CD8-positive, alpha-beta memory T cell (primary cell): Measurements from ENCODE around the gene NCAPG2. TPM values are rescaled to one million over a fixed set of nuclear protein-coding genes. Genes with fewer than 3 reads are reported as not detected.

Experiments used
- CTCF ChIA-PET: fragments of 350-600 bp; sonication (Branson Sonifier 250); formaldehyde crosslinking; loops from one replicate; lab custom pipeline; 2021; ENCODE audit warnings: antibody characterized with exemption; lab: Charles Lee
- POLR2A ChIA-PET: fragments of 350-600 bp; sonication (Branson Sonifier 250); formaldehyde crosslinking; loops from one replicate; lab custom pipeline; 2021; ENCODE audit warnings: antibody characterized with exemption; lab: Charles Lee
- DNase-seq, 5 donors: peaks; one replicate each; pipeline versions ENCODE4 v3.0.0 to v3.0.0-alpha.2; 2020 to 2022; ENCODE audit warnings: mixed read lengths in 1 of 5
- H3K27ac ChIP-seq: one replicate; pipeline ENCODE4 v1.7.0; 2013; ENCODE audit warnings: low read depth, mild to moderate bottlenecking, low read length, moderate library complexity
- H3K27me3 ChIP-seq: 2 replicates; pipeline ENCODE4 v1.7.0; 2013; ENCODE audit warnings: low read length, mild to moderate bottlenecking; ENCODE audit not compliant: insufficient read depth, poor library complexity, severe bottlenecking
- H3K36me3 ChIP-seq: 2 replicates; pipeline ENCODE4 v1.7.0; 2013; ENCODE audit warnings: mild to moderate bottlenecking, low read length, moderate library complexity; ENCODE audit not compliant: insufficient read depth
- H3K4me1 ChIP-seq: 2 replicates; pipeline ENCODE4 v1.7.0; 2013; ENCODE audit warnings: mild to moderate bottlenecking, low read length, moderate library complexity; ENCODE audit not compliant: insufficient read depth
- H3K4me3 ChIP-seq: 2 replicates; pipeline ENCODE4 v1.7.0; 2013; ENCODE audit warnings: mild to moderate bottlenecking, low read length
- H3K9me3 ChIP-seq: 2 replicates; pipeline ENCODE4 v1.7.0; 2013; ENCODE audit warnings: mild to moderate bottlenecking, low read length
- H3K27ac Mint-ChIP-seq, 8 donors: one replicate each; pipeline ENCODE4 v1.8.0; 2020 to 2021; ENCODE audit warnings: mixed read lengths in 8 of 8, mild to moderate bottlenecking in 6 of 8, inconsistent platforms in 3 of 8, moderate library complexity in 3 of 8
- H3K27me3 Mint-ChIP-seq, 2 donors: one replicate each; pipeline ENCODE4 v1.8.0; 2020 to 2021; ENCODE audit warnings: mixed read lengths in 2 of 2, mild to moderate bottlenecking in 1 of 2, moderate library complexity in 1 of 2
- H3K36me3 Mint-ChIP-seq, 3 donors: one replicate each; pipeline ENCODE4 v1.8.0; 2020 to 2021; ENCODE audit warnings: mixed read lengths in 3 of 3, inconsistent platforms in 1 of 3, mild to moderate bottlenecking in 1 of 3
- H3K4me1 Mint-ChIP-seq, 3 donors: one replicate each; pipeline ENCODE4 v1.8.0; 2020 to 2021; ENCODE audit warnings: mixed read lengths in 3 of 3, inconsistent platforms in 1 of 3, mild to moderate bottlenecking in 1 of 3
- H3K4me3 Mint-ChIP-seq, 7 donors: one replicate each; pipeline ENCODE4 v1.8.0; 2020 to 2021; ENCODE audit warnings: mixed read lengths in 7 of 7, mild to moderate bottlenecking in 6 of 7, moderate library complexity in 4 of 7, inconsistent platforms in 2 of 7
- H3K9me3 Mint-ChIP-seq, 5 donors: one replicate each; pipeline ENCODE4 v1.8.0; 2020 to 2022; ENCODE audit warnings: mixed read lengths in 5 of 5, mild to moderate bottlenecking in 3 of 5, moderate library complexity in 2 of 5, inconsistent platforms in 1 of 5
- polyA plus RNA-seq: library from polyadenylated mRNA; unstranded; fragments of 300-500 nt; fragmentation: Illumina TruSeq; gene quantifications from one replicate; pipeline ENCODE4 v1.2.3, GENCODE V29; 2021
- total RNA-seq, 2 experiments: library from RNA; stranded (reverse); gene quantifications; one replicate each; pipeline ENCODE4 v1.2.3, GENCODE V29; 2021

The NCAPG2 gene
- total and polyA plus RNA-seq, 3 experiments from 2014 or later = 4.3 to 75.5 (median 71.4) TPM

GRCh38 chr7:158606671-158607424 is 97.8 kb downstream of the NCAPG2 start:
- Mint-ChIP-seq H3K27me3 (no peaks in the 10 kb centered on the region), H3K27ac (no peak overlapping the region), H3K4me3 (no peak overlapping the region), H3K36me3 (no peaks in the 10 kb centered on the region), H3K9me3 (no peaks in the 10 kb centered on the region), H3K4me1 (no peaks in the 10 kb centered on the region)
- no peaks in the 10 kb centered on the region for H3K4me1 ChIP-seq
- POLR2A ChIA-PET = no interaction called here
- H3K9me3 ChIP-seq = no peaks in the 10 kb centered on the region
- CTCF ChIA-PET = no interaction called here
- DNase-seq = no peak
- no peaks in the 10 kb centered on the region for H3K36me3 ChIP-seq
- no peaks in the 10 kb centered on the region for H3K27me3 ChIP-seq
- no peak overlapping the region for H3K4me3 ChIP-seq
- H3K27ac ChIP-seq = no peak overlapping the region

GRCh38 chr7:158606129-158606528 is 98.5 kb downstream of the NCAPG2 start:
- H3K4me1 ChIP-seq = no peaks in the 10 kb centered on the region
- no peaks in the 10 kb centered on the region for H3K9me3 ChIP-seq
- DNase-seq = no peak
- no peaks in the 10 kb centered on the region for H3K27me3 Mint-ChIP-seq
- H3K9me3 Mint-ChIP-seq = no peaks in the 10 kb centered on the region
- H3K36me3 ChIP-seq = no peaks in the 10 kb centered on the region
- no peaks in the 10 kb centered on the region for H3K27me3 ChIP-seq
- no peak overlapping the region for H3K4me3 ChIP-seq
- no peaks in the 10 kb centered on the region for H3K36me3 Mint-ChIP-seq
- CTCF ChIA-PET = no interaction called here
- no peak overlapping the region for H3K4me3 Mint-ChIP-seq
- H3K27ac Mint-ChIP-seq = no peak overlapping the region
- no peak overlapping the region for H3K27ac ChIP-seq
- no peaks in the 10 kb centered on the region for H3K4me1 Mint-ChIP-seq
- POLR2A ChIA-PET = no interaction called here

- no peak overlapping the region for H3K27ac Mint-ChIP-seq
- no peaks in the 10 kb centered on the region for H3K9me3 Mint-ChIP-seq
- H3K4me3 ChIP-seq = no peak overlapping the region
- no peak overlapping the region for H3K4me3 Mint-ChIP-seq
- ChIA-PET POLR2A (no interaction called here), CTCF (no interaction called here)
- H3K27ac ChIP-seq = no peak overlapping the region
- no peaks in the 10 kb centered on the region for H3K4me1 Mint-ChIP-seq
- H3K36me3 Mint-ChIP-seq = peaks cover 0 to 1% (median 0%) of the 10 kb centered on the region in 3 donors
- H3K27me3 Mint-ChIP-seq = no peaks in the 10 kb centered on the region
- H3K27me3 ChIP-seq = no peaks in the 10 kb centered on the region
- DNase-seq = no peak
- no peaks in the 10 kb centered on the region for H3K36me3 ChIP-seq
- H3K4me1 ChIP-seq = no peaks in the 10 kb centered on the region
- no peaks in the 10 kb centered on the region for H3K9me3 ChIP-seq
These were observed 100.5 kb downstream of the NCAPG2 start for GRCh38 chr7:158603773-158604755.

GRCh38 chr7:158602905-158603772 is 101.5 kb downstream of the NCAPG2 start:
- Histone ChIP-seq H3K27ac (no peak overlapping the region), H3K36me3 (no peaks in the 10 kb centered on the region), H3K4me3 (no peak overlapping the region), H3K27me3 (no peaks in the 10 kb centered on the region), H3K9me3 (no peaks in the 10 kb centered on the region), H3K4me1 (no peaks in the 10 kb centered on the region)
- no peak for DNase-seq
- H3K9me3 Mint-ChIP-seq = no peaks in the 10 kb centered on the region
- no peak overlapping the region for H3K4me3 Mint-ChIP-seq
- POLR2A ChIA-PET = no interaction called here
- CTCF ChIA-PET = no interaction called here
- H3K4me1 Mint-ChIP-seq = no peaks in the 10 kb centered on the region
- H3K27me3 Mint-ChIP-seq = no peaks in the 10 kb centered on the region
- H3K27ac Mint-ChIP-seq = no peak overlapping the region
- peaks cover 0 to 1% (median 0%) of the 10 kb centered on the region in 3 donors for H3K36me3 Mint-ChIP-seq

GRCh38 chr7:158602041-158602440 is 102.6 kb downstream of the NCAPG2 start:
- Histone ChIP-seq H3K9me3 (no peaks in the 10 kb centered on the region), H3K36me3 (no peaks in the 10 kb centered on the region), H3K27ac (no peak overlapping the region), H3K4me3 (no peak overlapping the region), H3K4me1 (no peaks in the 10 kb centered on the region), H3K27me3 (no peaks in the 10 kb centered on the region)
- no peak overlapping the region for H3K4me3 Mint-ChIP-seq
- ChIA-PET CTCF (no interaction called here), POLR2A (no interaction called here)
- no peaks in the 10 kb centered on the region for H3K27me3 Mint-ChIP-seq
- no peak for DNase-seq
- H3K9me3 Mint-ChIP-seq = no peaks in the 10 kb centered on the region
- no peak overlapping the region for H3K27ac Mint-ChIP-seq
- no peaks in the 10 kb centered on the region for H3K4me1 Mint-ChIP-seq
- peaks cover 0 to 1% (median 0%) of the 10 kb centered on the region in 3 donors for H3K36me3 Mint-ChIP-seq

- Mint-ChIP-seq H3K9me3 (no peaks in the 10 kb centered on the region), H3K4me3 (no peak overlapping the region), H3K27ac (no peak overlapping the region), H3K36me3 (peaks cover 0 to 1% (median 0%) of the 10 kb centered on the region in 3 donors), H3K27me3 (no peaks in the 10 kb centered on the region), H3K4me1 (no peaks in the 10 kb centered on the region)
- H3K27me3 ChIP-seq = no peaks in the 10 kb centered on the region
- no peaks in the 10 kb centered on the region for H3K4me1 ChIP-seq
- no peak overlapping the region for H3K27ac ChIP-seq
- no peaks in the 10 kb centered on the region for H3K36me3 ChIP-seq
- no peak overlapping the region for H3K4me3 ChIP-seq
- POLR2A ChIA-PET = no interaction called here
- CTCF ChIA-PET = no interaction called here
- no peak for DNase-seq
- no peaks in the 10 kb centered on the region for H3K9me3 ChIP-seq
These were observed 103.5 kb downstream of the NCAPG2 start for GRCh38 chr7:158601090-158601489.

GRCh38 chr7:158596745-158597144 is 107.9 kb downstream of the NCAPG2 start:
- Mint-ChIP-seq H3K4me3 (no peak overlapping the region), H3K36me3 (peaks cover 0 to 1% (median 0%) of the 10 kb centered on the region in 3 donors), H3K27ac (no peak overlapping the region), H3K4me1 (no peaks in the 10 kb centered on the region), H3K9me3 (peaks cover 0 to 4% (median 0%) of the 10 kb centered on the region in 5 donors), H3K27me3 (no peaks in the 10 kb centered on the region)
- H3K9me3 ChIP-seq = peaks cover 6% of the 10 kb centered on the region
- no peak for DNase-seq
- no peak overlapping the region for H3K4me3 ChIP-seq
- no peaks in the 10 kb centered on the region for H3K4me1 ChIP-seq
- H3K36me3 ChIP-seq = no peaks in the 10 kb centered on the region
- ChIA-PET POLR2A (no interaction called here), CTCF (no interaction called here)
- no peak overlapping the region for H3K27ac ChIP-seq
- H3K27me3 ChIP-seq = no peaks in the 10 kb centered on the region
